ENCODE measurements around the gene TAAR6. TPM values are rescaled to one million over a fixed set of nuclear protein-coding genes. Genes with fewer than 3 reads are reported as not detected.

The TAAR6 gene
- total and polyA plus RNA-seq, 12 donors = not detected

GRCh38 chr6:132568611-132569010 is 1.5 kb upstream of the TAAR6 start:
- Histone ChIP-seq H3K27ac (no peak overlapping the region), H3K4me1 (peaks cover 0 to 8% (median 0%) of the 10 kb centered on the region in 9 donors), H3K27me3 (peaks cover 0 to 62% (median 20%) of the 10 kb centered on the region in 7 donors), H3K36me3 (no peaks in the 10 kb centered on the region), H3K4me3 (no peak overlapping the region), H3K9me3 (no peaks in the 10 kb centered on the region)
- 48 to 53% methylated on average over 6 of the region's 6 CpGs for whole genome bisulfite sequencing, 2 donors
- no peak for TF ChIP-seq CTCF (IDR thresholded peaks at IDR 0.05)
- intact Hi-C loops (cut with DNase I) = no loop called here
- no peak for DNase-seq
- no peak for ATAC-seq

DNA sequence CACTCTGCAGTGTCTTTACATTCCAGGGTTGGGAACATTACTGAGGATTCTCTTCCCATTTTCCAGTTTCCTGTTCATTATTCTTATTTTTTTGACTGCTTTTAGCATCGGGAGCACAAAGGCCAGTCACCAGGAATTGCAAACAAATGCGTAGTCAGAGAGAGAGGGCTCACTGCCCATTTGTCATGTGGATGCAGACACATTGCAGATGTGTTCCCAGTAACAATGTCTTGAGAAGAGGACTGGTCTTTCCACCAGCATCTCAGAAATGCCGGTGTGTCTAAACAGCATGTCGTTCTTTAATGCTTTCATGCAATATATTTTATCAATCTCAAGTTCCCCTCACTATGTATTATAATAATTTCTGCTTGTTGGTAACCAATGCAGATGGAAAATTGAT is 952 bp upstream of the TAAR6 start:
- Histone ChIP-seq H3K36me3 (no peaks in the 10 kb centered on the region), H3K9me3 (no peaks in the 10 kb centered on the region), H3K27ac (no peak overlapping the region), H3K4me3 (no peak overlapping the region), H3K4me1 (peaks cover 0 to 8% (median 0%) of the 10 kb centered on the region in 9 donors), H3K27me3 (peaks cover 0 to 56% (median 20%) of the 10 kb centered on the region in 7 donors)
- intact Hi-C loops (cut with DNase I) = no loop called here
- no peak for TF ChIP-seq CTCF (IDR thresholded peaks at IDR 0.05)
- DNase-seq (no peak), ATAC-seq (no peak)
- 49 to 53% methylated on average over 4 of the region's 4 CpGs for WGBS, 2 donors

DNA sequence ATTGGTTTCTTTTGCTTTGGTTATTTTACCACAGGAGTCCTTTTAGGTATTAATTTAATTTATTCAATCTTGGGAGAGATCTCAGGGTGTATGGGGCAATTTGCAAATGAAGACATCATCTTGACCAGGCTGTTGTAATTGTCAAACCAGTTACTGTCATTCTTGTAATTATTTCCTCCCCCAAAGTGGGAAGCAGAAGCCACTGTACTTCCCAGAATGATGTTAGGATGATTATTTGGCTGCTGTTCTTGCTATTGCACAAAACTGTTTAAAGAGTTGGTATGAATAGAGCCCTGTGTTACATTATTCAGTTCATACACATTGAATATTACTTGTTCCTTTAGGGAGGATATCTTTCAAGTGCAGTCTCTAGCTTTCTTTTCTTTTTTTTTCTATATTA is 1.7 kb downstream of the TAAR6 start:
- Histone ChIP-seq H3K36me3 (no peaks in the 10 kb centered on the region), H3K27me3 (peaks cover 0 to 34% (median 19%) of the 10 kb centered on the region in 7 donors), H3K9me3 (no peaks in the 10 kb centered on the region), H3K4me3 (no peak overlapping the region), H3K4me1 (peaks cover 0 to 8% (median 0%) of the 10 kb centered on the region in 9 donors), H3K27ac (no peak overlapping the region)
- ATAC-seq (no peak), DNase-seq (no peak)
- intact Hi-C loops (cut with DNase I) = no loop called here
- no peak for TF ChIP-seq CTCF (IDR thresholded peaks at IDR 0.05)

DNA sequence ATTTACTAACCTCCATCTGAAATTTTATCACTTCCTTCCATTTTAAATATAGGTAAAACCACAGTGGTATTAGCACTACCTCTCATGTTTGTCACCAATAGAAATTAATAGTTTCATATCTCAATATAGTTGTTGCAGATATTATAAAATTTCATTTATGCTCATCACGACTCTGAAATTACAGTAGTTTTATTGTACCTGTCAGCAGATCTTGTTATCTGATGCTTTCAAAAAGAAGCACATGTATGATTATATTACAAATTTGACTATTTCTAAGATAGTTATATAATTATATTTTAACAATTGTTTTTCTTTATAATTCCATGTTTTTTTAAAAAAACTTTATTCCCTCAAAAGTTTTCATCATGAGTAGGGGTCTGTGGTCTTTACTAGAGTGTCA is 14.6 kb downstream of the TAAR6 start:
- peaks cover 0 to 10% (median 0%) of the 10 kb centered on the region in 11 donors for H3K9me3 ChIP-seq
- H3K36me3 ChIP-seq = no peaks in the 10 kb centered on the region
- intact Hi-C loops (cut with DNase I) = no loop called here
- ATAC-seq = no peak
- no peaks in the 10 kb centered on the region for H3K4me1 ChIP-seq
- 71 to 83% methylated on average over 1 of the region's 1 CpG for WGBS, 2 donors
- peaks cover 0 to 10% (median 0%) of the 10 kb centered on the region in 7 donors for H3K27me3 ChIP-seq
- no peak for DNase-seq
- no peak overlapping the region for H3K27ac ChIP-seq
- no peak for TF ChIP-seq CTCF (IDR thresholded peaks at IDR 0.05)
- no peak overlapping the region for H3K4me3 ChIP-seq

All from heart right ventricle (tissue), 16 donors.